Measurements from ENCODE around the gene ALDH1A3. TPM values are rescaled to one million over a fixed set of nuclear protein-coding genes. Genes with fewer than 3 reads are reported as not detected.
A peak's percentile ranks its signal among the peaks of the same experiment; 100 is the strongest.

Gene ALDH1A3
- total and polyA plus RNA-seq, 4 donors, result 2.5 to 21.6 (median 12.3) TPM

GRCh38 chr15:100909565-100909964 is 29.9 kb downstream of the ALDH1A3 start:
- peaks cover 3% of the 10 kb centered on the region for H3K27me3 ChIP-seq (ENCODE audit: control insufficient read depth, insufficient read depth, low read length)
- H3K36me3 ChIP-seq (ENCODE audit: control insufficient read depth, insufficient read depth, low read length), result no peaks in the 10 kb centered on the region
- 85% methylated on average over 4 of the region's 4 CpGs for WGBS (ENCODE audit: insufficient coverage)
- H3K27ac ChIP-seq (ENCODE audit: low read depth, low read length), result no peak overlapping the region
- H3K4me3 ChIP-seq (ENCODE audit: low read depth, low read length), result no peak overlapping the region
- no peak for DNase-seq (ENCODE audit: low read depth in 4 of 6, low spot score in 6 of 6)
- H3K9me3 ChIP-seq (ENCODE audit: control insufficient read depth, insufficient read depth, low read length), result no peaks in the 10 kb centered on the region
- no peaks in the 10 kb centered on the region for H3K4me1 ChIP-seq (ENCODE audit: control insufficient read depth, insufficient read depth, low read length)

DNA sequence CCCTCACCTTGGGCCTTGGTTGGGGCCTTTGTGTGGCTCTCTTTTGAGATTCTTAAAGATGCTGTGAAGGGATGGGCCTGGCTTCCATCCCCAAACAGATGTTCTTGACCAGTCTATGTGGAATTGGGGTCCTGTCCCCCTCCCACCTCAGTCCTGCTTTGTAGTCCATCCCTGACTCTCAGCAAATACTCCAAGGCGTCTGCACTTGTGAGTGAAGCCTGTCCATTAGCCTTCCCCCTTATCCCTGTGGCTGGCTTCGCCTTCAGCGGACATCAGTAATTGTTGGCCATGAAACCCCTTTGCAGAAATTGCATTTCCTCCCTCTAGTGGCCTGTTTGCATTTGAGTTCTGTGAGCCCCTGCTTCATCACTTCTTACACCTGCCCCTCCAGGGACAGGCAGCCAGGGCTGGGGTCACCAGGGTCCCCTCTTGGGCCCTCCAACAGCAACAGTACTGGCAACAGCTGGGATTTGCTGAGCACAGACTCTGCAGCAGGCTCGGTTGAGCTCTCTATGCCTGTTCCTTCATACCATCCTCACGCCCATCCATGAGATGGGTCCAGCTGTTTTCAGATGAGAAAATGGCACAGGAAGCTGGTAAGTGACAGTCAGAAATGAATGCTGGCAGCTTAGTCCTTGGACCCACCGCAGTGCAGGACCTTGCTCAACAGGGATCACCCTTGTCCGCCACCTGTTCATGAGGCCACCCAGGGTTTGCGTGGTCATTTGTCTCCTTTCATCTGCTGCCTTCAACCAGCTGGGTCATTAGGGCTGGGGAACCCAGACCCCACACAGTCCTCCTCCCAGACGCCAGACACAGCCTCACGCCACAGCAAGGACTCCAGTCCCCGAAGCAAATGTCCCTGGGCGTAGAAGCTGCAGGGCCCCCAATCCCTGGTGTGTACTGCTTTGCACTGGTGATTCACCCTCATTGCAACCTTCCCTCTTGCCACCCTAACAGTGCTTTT is 30.6 kb downstream of the ALDH1A3 start:
- no peaks in the 10 kb centered on the region for H3K9me3 ChIP-seq (ENCODE audit: control insufficient read depth, insufficient read depth, low read length)
- no peak overlapping the region for H3K27ac ChIP-seq (ENCODE audit: low read depth, low read length)
- H3K4me1 ChIP-seq (ENCODE audit: control insufficient read depth, insufficient read depth, low read length), result no peaks in the 10 kb centered on the region
- no peak for DNase-seq (ENCODE audit: low read depth in 4 of 6, low spot score in 6 of 6)
- H3K4me3 ChIP-seq (ENCODE audit: low read depth, low read length), result no peak overlapping the region
- no peaks in the 10 kb centered on the region for H3K36me3 ChIP-seq (ENCODE audit: control insufficient read depth, insufficient read depth, low read length)
- 70% methylated on average over 11 of the region's 12 CpGs for WGBS (ENCODE audit: insufficient coverage)
- peaks cover 7% of the 10 kb centered on the region for H3K27me3 ChIP-seq (ENCODE audit: control insufficient read depth, insufficient read depth, low read length)

DNA sequence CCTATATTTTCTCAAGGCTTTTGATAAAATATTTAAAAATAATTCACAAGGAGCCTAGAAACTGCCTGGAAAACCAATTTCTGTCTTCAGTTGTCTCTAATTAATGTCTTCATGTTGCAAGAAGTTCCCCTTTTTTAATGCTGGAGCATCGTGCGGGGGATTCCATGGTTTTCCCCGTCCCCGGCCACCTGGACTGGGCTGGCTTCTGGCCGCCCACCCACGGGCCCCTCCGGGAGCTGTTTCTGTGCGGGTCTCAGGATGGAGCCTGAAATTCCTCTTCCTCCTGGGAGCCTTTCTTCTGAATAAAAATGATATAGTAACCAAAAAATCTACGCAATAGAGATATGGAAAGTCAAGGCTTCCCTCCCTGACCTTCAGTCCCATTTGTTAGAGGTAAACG is 31.5 kb downstream of the ALDH1A3 start:
- Histone ChIP-seq H3K4me3 (ENCODE audit: low read depth, low read length) (no peak overlapping the region), H3K27me3 (ENCODE audit: control insufficient read depth, insufficient read depth, low read length) (peaks cover 7% of the 10 kb centered on the region), H3K4me1 (ENCODE audit: control insufficient read depth, insufficient read depth, low read length) (no peaks in the 10 kb centered on the region), H3K9me3 (ENCODE audit: control insufficient read depth, insufficient read depth, low read length) (no peaks in the 10 kb centered on the region), H3K36me3 (ENCODE audit: control insufficient read depth, insufficient read depth, low read length) (no peaks in the 10 kb centered on the region), H3K27ac (ENCODE audit: low read depth, low read length) (no peak overlapping the region)
- DNase-seq (ENCODE audit: low read depth in 4 of 6, low spot score in 6 of 6), result no peak
- 90% methylated on average over 7 of the region's 10 CpGs for WGBS (ENCODE audit: insufficient coverage)

DNA sequence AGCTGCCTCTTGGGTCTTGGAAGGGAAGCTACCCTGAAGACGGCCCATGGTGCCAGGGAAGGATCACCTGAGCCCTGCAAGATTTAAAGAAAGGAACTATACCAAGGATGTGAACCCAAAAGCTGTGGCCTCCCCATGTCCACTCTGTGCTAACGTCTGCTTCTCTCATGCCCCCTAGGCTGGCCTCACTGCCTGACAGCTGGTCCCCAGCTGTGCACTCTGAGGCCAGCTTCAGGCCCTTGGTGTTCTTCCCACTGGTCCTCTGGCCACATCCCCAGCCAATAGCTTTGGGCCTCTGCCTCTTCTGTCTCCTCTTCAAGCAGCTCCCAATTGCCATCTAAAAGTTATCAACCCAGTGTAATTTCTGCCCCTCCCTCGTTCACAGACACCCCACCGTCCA is 34.3 kb downstream of the ALDH1A3 start:
- DNase-seq (ENCODE audit: low read depth in 4 of 6, low spot score in 6 of 6), result no peak
- H3K36me3 ChIP-seq (ENCODE audit: control insufficient read depth, insufficient read depth, low read length), result no peaks in the 10 kb centered on the region
- H3K4me1 ChIP-seq (ENCODE audit: control insufficient read depth, insufficient read depth, low read length), result peaks cover 10% of the 10 kb centered on the region
- 73% methylated on average over 4 of the region's 4 CpGs for WGBS (ENCODE audit: insufficient coverage)
- no peaks in the 10 kb centered on the region for H3K9me3 ChIP-seq (ENCODE audit: control insufficient read depth, insufficient read depth, low read length)
- no peak overlapping the region for H3K4me3 ChIP-seq (ENCODE audit: low read depth, low read length)
- no peak overlapping the region for H3K27ac ChIP-seq (ENCODE audit: low read depth, low read length)
- H3K27me3 ChIP-seq (ENCODE audit: control insufficient read depth, insufficient read depth, low read length), result peaks cover 25% of the 10 kb centered on the region

- H3K36me3 ChIP-seq (ENCODE audit: control insufficient read depth, insufficient read depth, low read length), result no peaks in the 10 kb centered on the region
- 47% methylated on average over 6 of the region's 6 CpGs for WGBS (ENCODE audit: insufficient coverage)
- H3K27me3 ChIP-seq (ENCODE audit: control insufficient read depth, insufficient read depth, low read length), result peaks cover 31% of the 10 kb centered on the region
- no peak overlapping the region for H3K4me3 ChIP-seq (ENCODE audit: low read depth, low read length)
- no peak for DNase-seq (ENCODE audit: low read depth in 4 of 6, low spot score in 6 of 6)
- no peaks in the 10 kb centered on the region for H3K9me3 ChIP-seq (ENCODE audit: control insufficient read depth, insufficient read depth, low read length)
- H3K27ac ChIP-seq (ENCODE audit: low read depth, low read length), result no peak overlapping the region
- H3K4me1 ChIP-seq (ENCODE audit: control insufficient read depth, insufficient read depth, low read length), result peaks cover 15% of the 10 kb centered on the region
Measured at GRCh38 chr15:100914876-100915275, 35.2 kb downstream of the ALDH1A3 start.

DNA sequence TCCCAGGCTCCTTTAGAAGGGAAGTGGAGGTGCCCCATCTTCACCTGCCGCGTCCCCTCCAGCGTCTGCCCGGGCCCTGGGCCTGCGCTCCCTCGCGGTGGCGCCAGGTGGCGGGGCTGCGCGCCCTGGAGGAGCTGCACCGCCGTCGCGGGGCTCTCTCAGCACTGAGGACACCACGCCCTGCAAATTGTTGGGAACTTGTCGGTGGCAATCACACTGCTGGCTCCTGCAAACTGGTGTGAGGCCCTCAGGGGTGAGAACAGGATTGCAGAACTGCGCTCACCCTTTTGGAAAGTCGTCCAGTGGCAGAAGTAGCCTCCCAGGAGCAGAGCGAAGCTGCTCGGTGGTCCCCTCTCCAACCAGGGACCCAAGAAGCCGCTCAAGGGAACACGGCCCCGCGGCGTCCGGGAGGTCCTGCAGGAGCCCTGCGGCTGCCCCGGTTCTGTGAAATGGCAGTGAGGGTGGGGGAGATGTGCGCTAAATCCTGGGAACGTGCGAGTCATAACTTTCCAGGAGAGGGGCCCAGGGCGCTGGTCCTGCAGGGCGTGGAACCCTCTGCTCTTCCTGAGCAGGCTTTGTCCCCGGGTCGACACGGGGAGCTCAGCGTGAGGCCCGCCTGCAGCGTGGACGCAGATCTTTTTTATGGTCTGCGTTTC is 38.5 kb downstream of the ALDH1A3 start:
- WGBS (ENCODE audit: insufficient coverage), result 1% methylated on average over 41 of the region's 42 CpGs
- Histone ChIP-seq H3K27ac (ENCODE audit: low read depth, low read length) (peak overlapping the region; percentile 33), H3K9me3 (ENCODE audit: control insufficient read depth, insufficient read depth, low read length) (no peaks in the 10 kb centered on the region), H3K36me3 (ENCODE audit: control insufficient read depth, insufficient read depth, low read length) (no peaks in the 10 kb centered on the region), H3K27me3 (ENCODE audit: control insufficient read depth, insufficient read depth, low read length) (peaks cover 54% of the 10 kb centered on the region), H3K4me3 (ENCODE audit: low read depth, low read length) (peak overlapping the region; percentile 47), H3K4me1 (ENCODE audit: control insufficient read depth, insufficient read depth, low read length) (peaks cover 18% of the 10 kb centered on the region)
- DNase-seq (ENCODE audit: low read depth in 4 of 6, low spot score in 6 of 6), result peak in 2 of 6 donors; percentile 66 to 68

GRCh38 chr15:100918690-100919480 is 39.3 kb downstream of the ALDH1A3 start, which contains the start of gene LRRK1:
Gene LRRK1, plus strand, starts transcription at chr15:100919357. Its CDS starts 5,276 bp downstream, at chr15:100924633.
- Histone ChIP-seq H3K27ac (ENCODE audit: low read depth, low read length) (peak within 1 kb of the TSS; percentile 33), H3K36me3 (ENCODE audit: control insufficient read depth, insufficient read depth, low read length) (no peaks in the 10 kb centered on the region), H3K9me3 (ENCODE audit: control insufficient read depth, insufficient read depth, low read length) (no peaks in the 10 kb centered on the region), H3K27me3 (ENCODE audit: control insufficient read depth, insufficient read depth, low read length) (peaks cover 59% of the 10 kb centered on the region), H3K4me3 (ENCODE audit: low read depth, low read length) (peak within 1 kb of the TSS; percentile 47), H3K4me1 (ENCODE audit: control insufficient read depth, insufficient read depth, low read length) (peaks cover 18% of the 10 kb centered on the region)
- WGBS (ENCODE audit: insufficient coverage), result under 1% methylated on average over 82 of the region's 87 CpGs
- DNase-seq (ENCODE audit: low read depth in 4 of 6, low spot score in 6 of 6), result peak in 2 of 6 donors; percentile 47 to 82

GRCh38 chr15:100919481-100920405 is 40.1 kb downstream of the ALDH1A3 start:
- H3K9me3 ChIP-seq (ENCODE audit: control insufficient read depth, insufficient read depth, low read length), result no peaks in the 10 kb centered on the region
- peaks cover 61% of the 10 kb centered on the region for H3K27me3 ChIP-seq (ENCODE audit: control insufficient read depth, insufficient read depth, low read length)
- H3K4me1 ChIP-seq (ENCODE audit: control insufficient read depth, insufficient read depth, low read length), result peaks cover 18% of the 10 kb centered on the region
- 4% methylated on average over 80 of the region's 80 CpGs for WGBS (ENCODE audit: insufficient coverage)
- H3K36me3 ChIP-seq (ENCODE audit: control insufficient read depth, insufficient read depth, low read length), result no peaks in the 10 kb centered on the region
- H3K27ac ChIP-seq (ENCODE audit: low read depth, low read length), result no peak overlapping the region
- peak in 1 of 6 donors; percentile 22 for DNase-seq (ENCODE audit: low read depth in 4 of 6, low spot score in 6 of 6)
- H3K4me3 ChIP-seq (ENCODE audit: low read depth, low read length), result peak overlapping the region; percentile 18
